Measurements from ENCODE around the gene NOD2. TPM values are rescaled to one million over a fixed set of nuclear protein-coding genes. Genes with fewer than 3 reads are reported as not detected.

NOD2 gene
- total RNA-seq: 5.5 and 28.3 TPM in 2 replicates

DNA sequence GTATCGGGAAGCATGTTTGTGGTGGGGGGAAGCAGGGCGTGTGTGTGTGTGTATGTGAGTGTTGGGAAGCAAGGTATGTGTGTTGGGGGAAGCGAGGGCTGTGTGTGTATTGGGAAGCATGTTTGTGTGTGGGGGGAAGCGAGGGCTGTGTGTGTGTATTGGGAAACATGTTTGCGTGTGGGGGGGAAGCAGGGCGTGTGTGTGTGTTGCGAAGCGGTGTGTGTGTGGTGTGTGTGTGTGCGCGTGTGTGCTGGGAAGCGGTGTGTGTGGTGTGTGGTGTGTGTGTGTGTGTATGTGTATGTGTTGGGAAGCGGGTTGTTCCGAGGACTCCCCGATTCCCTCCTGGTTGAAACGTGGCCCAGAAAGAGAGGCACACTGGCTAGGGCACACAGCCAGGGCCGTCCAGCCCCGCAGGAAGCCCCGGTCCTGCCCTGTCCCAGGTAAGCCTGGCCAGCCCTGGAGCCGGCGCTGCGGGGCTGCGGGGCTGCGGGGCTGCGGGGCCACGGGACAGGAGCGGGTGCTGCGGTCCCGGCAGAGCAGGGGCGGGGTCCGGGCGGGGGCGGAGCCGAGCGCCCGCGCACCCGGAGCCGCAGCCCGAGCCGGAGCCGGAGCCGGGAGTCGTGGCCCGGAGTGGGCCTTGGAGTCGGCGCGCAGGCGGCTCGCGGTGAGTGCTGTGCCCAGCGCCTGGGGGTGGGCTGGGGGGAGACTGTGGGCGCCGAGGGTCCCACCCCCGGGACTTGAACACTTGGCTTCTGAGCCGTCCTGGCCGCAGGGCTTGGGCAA is at the start of gene NOD2:
Gene NOD2 (plus strand): TSS at position 608 of the 783 bp plus-strand sequence. CDS start 5,890 bp downstream, outside the sequence.

DNA sequence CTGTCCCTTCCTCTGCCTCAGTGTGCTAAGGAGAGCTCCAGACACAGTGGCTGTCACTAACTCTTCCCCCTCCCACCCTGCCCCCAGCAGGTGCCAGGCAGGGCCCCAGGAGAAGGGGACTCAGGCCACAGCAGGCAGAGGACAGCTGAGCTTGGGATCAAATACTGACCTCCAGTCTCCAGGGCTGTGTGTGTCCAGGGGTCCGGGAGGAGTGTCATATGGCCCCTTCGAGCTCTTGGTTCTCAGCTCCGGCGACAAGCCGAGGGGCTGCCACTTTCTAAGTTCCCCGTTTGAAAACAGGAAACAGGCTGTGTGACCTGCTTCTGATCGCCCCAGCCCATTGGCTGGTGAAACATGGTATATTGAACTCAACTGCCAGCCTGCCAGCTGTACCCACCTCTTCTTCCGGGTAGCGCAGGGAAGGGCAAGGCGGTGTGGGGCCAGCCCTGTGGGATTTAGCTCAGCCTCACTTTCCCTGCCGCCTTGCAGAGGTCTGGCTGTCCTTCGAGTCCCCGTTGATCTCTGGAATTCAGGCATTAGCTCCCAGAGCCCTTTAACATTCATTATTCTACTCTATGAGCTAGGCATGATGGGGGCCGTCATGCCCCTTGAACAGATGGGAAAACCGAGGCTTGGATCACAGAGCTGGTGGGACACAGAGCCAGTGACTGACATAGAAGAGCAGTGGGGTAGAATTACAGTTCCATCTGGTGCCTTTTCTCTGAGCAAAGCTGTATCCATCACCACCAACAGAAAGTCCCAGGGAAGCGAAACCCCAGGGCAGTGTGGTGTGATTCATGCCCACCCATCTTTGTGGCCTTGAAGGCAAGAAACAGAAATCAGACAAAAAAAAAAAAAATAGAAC is 12.2 kb upstream of the NOD2 start, which contains the start of gene SNX20:
Gene SNX20 (minus strand): TSS at position 292 of the 865 bp plus-strand sequence. CDS start 3,786 bp downstream, outside the sequence.

DNA sequence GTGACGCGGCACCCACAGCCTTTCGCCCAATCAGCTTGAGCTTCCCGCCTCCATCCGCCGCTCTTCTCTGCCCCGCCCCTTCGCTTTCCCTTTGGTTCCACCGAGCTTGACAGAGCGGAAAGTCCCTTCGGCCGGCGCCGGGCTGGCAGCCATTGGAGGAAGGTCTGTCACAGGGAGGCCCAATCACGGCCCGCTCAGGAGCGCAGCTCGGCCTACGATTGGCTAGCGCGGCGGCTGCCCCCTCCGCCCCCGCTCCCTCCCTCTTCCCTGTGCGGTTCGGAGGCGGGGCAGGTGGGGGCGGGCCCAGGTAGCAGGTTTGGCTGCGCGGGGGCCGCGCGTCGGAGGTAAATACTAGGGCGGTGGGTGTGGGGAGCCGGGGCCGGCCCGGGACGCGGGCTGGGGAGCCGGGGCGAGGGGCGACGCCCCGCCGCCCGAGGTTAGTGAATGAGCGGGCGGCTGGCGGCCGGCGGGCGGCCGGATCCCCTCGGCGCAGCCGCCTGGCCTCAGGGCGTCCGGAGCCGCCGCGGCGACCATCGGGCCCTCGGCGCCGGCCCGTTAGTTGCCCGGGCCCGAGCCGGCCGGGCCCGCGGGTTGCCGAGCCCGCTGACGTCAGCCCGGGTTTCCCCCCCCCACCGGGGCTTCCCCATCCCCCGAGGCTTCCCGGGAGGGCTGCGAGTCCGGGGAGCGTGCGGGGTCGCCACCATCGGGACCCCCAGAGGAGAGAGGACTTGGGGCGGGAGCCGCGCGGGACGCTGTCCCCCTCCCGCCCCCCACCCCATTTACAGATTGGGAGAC is 48.6 kb downstream of the NOD2 start, which contains the start of gene CYLD:
Gene CYLD (plus strand): TSS at position 306 of the 795 bp plus-strand sequence. CDS start 7,613 bp downstream, outside the sequence.

Small RNAs within 50 kb of the gene (small RNA-seq; reads per million reads assigned to genes)
- 0.12 reads per million for gene MIR3181

Other genes starting within 250 kb of the NOD2 start
- gene NKD1, start 145.2 kb upstream of the NOD2 start, total RNA-seq: 0.11 and 0.39 TPM in 2 replicates
- gene SNX20, start 12.3 kb upstream of the NOD2 start, total RNA-seq: under 0.01 and 0.22 TPM in 2 replicates
- gene CYLD, start 48.5 kb downstream of the NOD2 start, total RNA-seq: 43.2 and 51.3 TPM in 2 replicates

Data from placental epithelial cell (primary cell).